Thyroid gland (tissue), 4 donors: ENCODE data around the gene STKLD1. TPM values are rescaled to one million over a fixed set of nuclear protein-coding genes. Genes with fewer than 3 reads are reported as not detected.
A peak's percentile ranks its signal among the peaks of the same experiment; 100 is the strongest.
"Not testable (repeated sequence)": the region's sequence is repeated elsewhere in the genome, so short reads cannot be mapped to it uniquely, and the experiment has no call there.

Experiments used
- DNase-seq, 2 donors: peaks; one replicate each; pipeline ENCODE4 v3.0.0-alpha.2; 2019
- H3K27ac ChIP-seq, 3 donors: fragments of 200-600 bp; sonication (generic); 1 replicate in 2 of 3; 2 replicates in 1 of 3; pipeline ENCODE4 v1.5.1; 2016 to 2019; ENCODE audit warnings: mild to moderate bottlenecking in 1 of 3, moderate library complexity in 1 of 3
- H3K27me3 ChIP-seq: fragments of 200-600 bp; sonication (generic); one replicate; pipeline ENCODE4 v1.5.1; 2019
- H3K36me3 ChIP-seq, 2 donors: fragments of 200-600 bp; sonication (generic); one replicate each; pipeline ENCODE4 v1.5.1; 2016 to 2019
- H3K4me1 ChIP-seq, 2 donors: fragments of 200-600 bp; sonication (generic); one replicate each; pipeline ENCODE4 v1.5.1; 2017 to 2019
- H3K4me3 ChIP-seq, 3 donors: fragments of 200-600 bp; sonication (generic); replicated peaks in 1 of 3; 1 replicate in 2 of 3; 2 replicates in 1 of 3; pipeline ENCODE4 v1.5.1; 2016; ENCODE audit warnings: mild to moderate bottlenecking in 1 of 3
- H3K9me3 ChIP-seq: fragments of 200-600 bp; sonication (generic); one replicate; pipeline ENCODE4 v1.5.1; 2017
- POLR2A ChIP-seq, 2 donors: fragments of 450-650 bp; IDR thresholded peaks; one replicate each; pipeline ENCODE4 v1.6.1; 2017; ENCODE audit warnings: antibody characterized with exemption in 2 of 2, mild to moderate bottlenecking in 2 of 2, moderate library complexity in 1 of 2
- WGBS, 2 donors: methylation state at CpG; one replicate each; pipeline ENCODE4 v1.1.5; 2017; 5-methylcytosine and 5-hydroxymethylcytosine counted together
- intact Hi-C: fragments of 100-400 bp; cut with DNase I; formaldehyde crosslinking; loops from one replicate; pipeline ENCODE4 v1.15.1; 2023
- total RNA-seq, 4 donors: library from RNA; depleted of rRNA; stranded (reverse); fragments of >200 nt; gene quantifications; one replicate each; pipeline ENCODE4 v1.2.3, GENCODE V29; 2016
- TF ChIP-seq, protein P1 (sequence below), 6 experiments: fragments of 200-600 bp in 3 of 6; fragments of 450-650 bp in 3 of 6; sonication (generic) in 3 of 6; IDR thresholded peaks; one replicate each; pipeline ENCODE4 v1.5.1; 2016 to 2019; ENCODE audit warnings: antibody characterized with exemption in 6 of 6, mild to moderate bottlenecking in 2 of 6, inconsistent platforms in 1 of 6, moderate library complexity in 1 of 6

STKLD1 gene
- total RNA-seq, 4 donors from 2014 or later = 1.6 to 2.2 TPM; not detected in 2

GRCh38 chr9:133387680-133388079 is 11.5 kb downstream of the STKLD1 start:
- Histone ChIP-seq H3K9me3 (no peaks in the 10 kb centered on the region), H3K4me3 (no peak overlapping the region), H3K4me1 (peaks cover 0 to 15% of the 10 kb centered on the region in 2 donors), H3K27ac (peak overlapping the region in 1 of 3 donors; percentile 6), H3K27me3 (no peaks in the 10 kb centered on the region), H3K36me3 (no peaks in the 10 kb centered on the region)
- DNase-seq = peak; percentile 69 to 76
- WGBS, 2 donors = 45 to 59% methylated on average over 9 of the region's 9 CpGs
- no peak for TF ChIP-seq POLR2A (IDR thresholded peaks at IDR 0.05)
- TF ChIP-seq, protein P1, sequence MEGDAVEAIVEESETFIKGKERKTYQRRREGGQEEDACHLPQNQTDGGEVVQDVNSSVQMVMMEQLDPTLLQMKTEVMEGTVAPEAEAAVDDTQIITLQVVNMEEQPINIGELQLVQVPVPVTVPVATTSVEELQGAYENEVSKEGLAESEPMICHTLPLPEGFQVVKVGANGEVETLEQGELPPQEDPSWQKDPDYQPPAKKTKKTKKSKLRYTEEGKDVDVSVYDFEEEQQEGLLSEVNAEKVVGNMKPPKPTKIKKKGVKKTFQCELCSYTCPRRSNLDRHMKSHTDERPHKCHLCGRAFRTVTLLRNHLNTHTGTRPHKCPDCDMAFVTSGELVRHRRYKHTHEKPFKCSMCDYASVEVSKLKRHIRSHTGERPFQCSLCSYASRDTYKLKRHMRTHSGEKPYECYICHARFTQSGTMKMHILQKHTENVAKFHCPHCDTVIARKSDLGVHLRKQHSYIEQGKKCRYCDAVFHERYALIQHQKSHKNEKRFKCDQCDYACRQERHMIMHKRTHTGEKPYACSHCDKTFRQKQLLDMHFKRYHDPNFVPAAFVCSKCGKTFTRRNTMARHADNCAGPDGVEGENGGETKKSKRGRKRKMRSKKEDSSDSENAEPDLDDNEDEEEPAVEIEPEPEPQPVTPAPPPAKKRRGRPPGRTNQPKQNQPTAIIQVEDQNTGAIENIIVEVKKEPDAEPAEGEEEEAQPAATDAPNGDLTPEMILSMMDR (IDR thresholded peaks at IDR 0.05) = no peak
- intact Hi-C loops = no loop called here

GRCh38 chr9:133389025-133389557 is 12.9 kb downstream of the STKLD1 start:
- peaks cover 0 to 15% of the 10 kb centered on the region in 2 donors for H3K4me1 ChIP-seq
- H3K36me3 ChIP-seq = no peaks in the 10 kb centered on the region
- no peaks in the 10 kb centered on the region for H3K27me3 ChIP-seq
- no peak for DNase-seq
- no peak overlapping the region for H3K4me3 ChIP-seq
- no peak overlapping the region for H3K27ac ChIP-seq
- no peaks in the 10 kb centered on the region for H3K9me3 ChIP-seq
- WGBS, 2 donors = 79 to 84% methylated on average over 7 to 8 of the region's 12 CpGs
- intact Hi-C loops = no loop called here
- no peak for TF ChIP-seq POLR2A (IDR thresholded peaks at IDR 0.05)
- TF ChIP-seq, protein P1 (IDR thresholded peaks at IDR 0.05) = no peak

- no peak overlapping the region for H3K27ac ChIP-seq
- no peak for DNase-seq
- WGBS, 2 donors = 66 to 82% methylated on average over 11 to 13 of the region's 13 CpGs
- peaks cover 0 to 15% of the 10 kb centered on the region in 2 donors for H3K4me1 ChIP-seq
- TF ChIP-seq, protein P1 (IDR thresholded peaks at IDR 0.05) = no peak
- TF ChIP-seq POLR2A (IDR thresholded peaks at IDR 0.05) = no peak
- H3K27me3 ChIP-seq = no peaks in the 10 kb centered on the region
- H3K36me3 ChIP-seq = no peaks in the 10 kb centered on the region
- H3K9me3 ChIP-seq = no peaks in the 10 kb centered on the region
- H3K4me3 ChIP-seq = no peak overlapping the region
- intact Hi-C loops = no loop called here
These were observed 13.4 kb downstream of the STKLD1 start for GRCh38 chr9:133389562-133389961.

- WGBS, 2 donors = 85 to 87% methylated on average over 7 of the region's 7 CpGs
- Histone ChIP-seq H3K4me1 (peaks cover 0 to 15% of the 10 kb centered on the region in 2 donors), H3K4me3 (no peak overlapping the region), H3K9me3 (no peaks in the 10 kb centered on the region), H3K36me3 (no peaks in the 10 kb centered on the region), H3K27me3 (no peaks in the 10 kb centered on the region), H3K27ac (no peak overlapping the region)
- no peak for TF ChIP-seq POLR2A (IDR thresholded peaks at IDR 0.05)
- TF ChIP-seq, protein P1 (IDR thresholded peaks at IDR 0.05) = no peak
- intact Hi-C loops = no loop called here
- DNase-seq = no peak
These were observed 14.5 kb downstream of the STKLD1 start for GRCh38 chr9:133390713-133391112.

GRCh38 chr9:133391449-133391848 is 15.3 kb downstream of the STKLD1 start:
- H3K4me3 ChIP-seq, H3K27ac ChIP-seq, H3K9me3 ChIP-seq, H3K27me3 ChIP-seq, DNase-seq, H3K36me3 ChIP-seq, intact Hi-C loops: not testable (repeated sequence)
- WGBS, 2 donors = 37 to 49% methylated on average over 3 of the region's 4 CpGs
- peaks cover 0 to 15% of the 10 kb centered on the region in 2 donors for H3K4me1 ChIP-seq

GRCh38 chr9:133392308-133392707 is 16.1 kb downstream of the STKLD1 start:
- H3K9me3 ChIP-seq, intact Hi-C loops, H3K4me3 ChIP-seq, H3K27ac ChIP-seq, H3K27me3 ChIP-seq, H3K36me3 ChIP-seq, DNase-seq: not testable (repeated sequence)
- H3K4me1 ChIP-seq = peaks cover 0 to 15% of the 10 kb centered on the region in 2 donors
- whole genome bisulfite sequencing, 2 donors = 91 to 95% methylated on average over 3 of the region's 3 CpGs
